ENCODE data around the gene DIAPH1. TPM values are rescaled to one million over a fixed set of nuclear protein-coding genes. Genes with fewer than 3 reads are reported as not detected.

The DIAPH1 gene
- total RNA-seq, 2 donors from 2014 or later = 104 to 106 TPM

DNA sequence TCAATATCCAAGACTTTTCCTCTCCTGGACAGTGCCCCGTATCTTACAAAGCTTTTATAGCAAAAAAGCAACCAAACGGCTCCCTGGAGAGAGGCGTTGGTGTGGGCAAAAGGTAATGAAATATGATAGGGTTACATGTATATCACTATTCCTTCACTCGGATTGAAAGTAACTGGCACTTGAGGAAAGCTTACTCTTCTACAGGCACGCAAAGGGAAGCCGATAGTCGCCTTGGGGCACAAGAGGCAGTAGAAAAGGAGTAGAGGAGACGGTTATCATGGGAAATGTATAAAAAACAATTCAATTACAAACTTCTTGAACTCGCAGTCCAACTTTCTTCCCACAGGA lies 1.1 kb downstream of the DIAPH1 start:
- peaks cover 31% of the 10 kb centered on the region for H3K36me3 ChIP-seq (ENCODE audit: control insufficient read depth, insufficient read depth, low read length)
- H3K9ac ChIP-seq (ENCODE audit: extremely low read depth, low read length, poor library complexity, severe bottlenecking) = peak overlapping the region; percentile 90
- TF ChIP-seq, protein P1, sequence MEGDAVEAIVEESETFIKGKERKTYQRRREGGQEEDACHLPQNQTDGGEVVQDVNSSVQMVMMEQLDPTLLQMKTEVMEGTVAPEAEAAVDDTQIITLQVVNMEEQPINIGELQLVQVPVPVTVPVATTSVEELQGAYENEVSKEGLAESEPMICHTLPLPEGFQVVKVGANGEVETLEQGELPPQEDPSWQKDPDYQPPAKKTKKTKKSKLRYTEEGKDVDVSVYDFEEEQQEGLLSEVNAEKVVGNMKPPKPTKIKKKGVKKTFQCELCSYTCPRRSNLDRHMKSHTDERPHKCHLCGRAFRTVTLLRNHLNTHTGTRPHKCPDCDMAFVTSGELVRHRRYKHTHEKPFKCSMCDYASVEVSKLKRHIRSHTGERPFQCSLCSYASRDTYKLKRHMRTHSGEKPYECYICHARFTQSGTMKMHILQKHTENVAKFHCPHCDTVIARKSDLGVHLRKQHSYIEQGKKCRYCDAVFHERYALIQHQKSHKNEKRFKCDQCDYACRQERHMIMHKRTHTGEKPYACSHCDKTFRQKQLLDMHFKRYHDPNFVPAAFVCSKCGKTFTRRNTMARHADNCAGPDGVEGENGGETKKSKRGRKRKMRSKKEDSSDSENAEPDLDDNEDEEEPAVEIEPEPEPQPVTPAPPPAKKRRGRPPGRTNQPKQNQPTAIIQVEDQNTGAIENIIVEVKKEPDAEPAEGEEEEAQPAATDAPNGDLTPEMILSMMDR (conservative IDR thresholded peaks at IDR 0.05) = no peak
- H3K4me3 Mint-ChIP-seq = peak overlapping the region; percentile 94
- no peaks in the 10 kb centered on the region for H3K9me3 Mint-ChIP-seq
- WGBS, 2 experiments (ENCODE audit: insufficient coverage in 1 of 2, insufficient read length in 1 of 2) = 35% methylated on average over 9 of the region's 9 CpGs; no CpG with 5 or more reads in 1 of the 2 experiments
- H3K4me1 ChIP-seq (ENCODE audit: control insufficient read depth, insufficient read depth, low read length) = peaks cover 9% of the 10 kb centered on the region
- peaks cover 17% of the 10 kb centered on the region for H3K36me3 Mint-ChIP-seq (ENCODE audit: low read depth)
- H3K27me3 ChIP-seq (ENCODE audit: control insufficient read depth, insufficient read depth, low read length, poor library complexity, severe bottlenecking) = no peaks in the 10 kb centered on the region
- H3K27ac ChIP-seq (ENCODE audit: low read depth, low read length) = no peak overlapping the region
- no peaks in the 10 kb centered on the region for H3K27me3 Mint-ChIP-seq (ENCODE audit: insufficient read depth)
- no peaks in the 10 kb centered on the region for H3K9me3 ChIP-seq (ENCODE audit: control insufficient read depth, low read length)
- H3K27ac Mint-ChIP-seq = peak overlapping the region; percentile 97
- DNase-seq = no peak
- H3K4me3 ChIP-seq (ENCODE audit: low read length) = peak overlapping the region; percentile 83
- H3K4me1 Mint-ChIP-seq = peaks cover 41% of the 10 kb centered on the region

DNA sequence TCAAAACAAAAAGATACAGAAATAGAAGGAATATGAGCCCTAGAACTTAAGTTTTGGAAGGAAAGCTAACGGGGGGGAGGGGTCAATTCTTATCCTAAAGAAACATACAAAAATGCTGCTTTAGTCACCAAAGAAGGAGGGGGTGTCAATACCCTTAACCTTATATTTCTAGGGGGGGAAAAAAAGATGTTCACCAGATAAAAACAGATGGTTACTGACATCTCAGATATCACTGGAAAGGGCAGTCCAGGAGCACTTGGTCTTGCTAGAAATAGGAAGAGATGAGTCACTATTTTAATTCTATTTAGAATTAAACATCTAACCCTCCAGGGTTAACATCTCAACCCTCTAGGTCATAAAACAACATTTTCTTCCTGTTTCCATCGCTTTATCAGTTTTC lies 1.7 kb downstream of the DIAPH1 start:
- Histone ChIP-seq H3K4me3 (ENCODE audit: low read length) (peak overlapping the region; percentile 83), H3K27me3 (ENCODE audit: control insufficient read depth, insufficient read depth, low read length, poor library complexity, severe bottlenecking) (no peaks in the 10 kb centered on the region), H3K36me3 (ENCODE audit: control insufficient read depth, insufficient read depth, low read length) (peaks cover 28% of the 10 kb centered on the region), H3K27ac (ENCODE audit: low read depth, low read length) (no peak overlapping the region), H3K9me3 (ENCODE audit: control insufficient read depth, low read length) (no peaks in the 10 kb centered on the region), H3K9ac (ENCODE audit: extremely low read depth, low read length, poor library complexity, severe bottlenecking) (peak overlapping the region; percentile 90), H3K4me1 (ENCODE audit: control insufficient read depth, insufficient read depth, low read length) (peaks cover 9% of the 10 kb centered on the region)
- TF ChIP-seq, protein P1 (conservative IDR thresholded peaks at IDR 0.05) = no peak
- Mint-ChIP-seq H3K4me3 (peak overlapping the region; percentile 94), H3K36me3 (ENCODE audit: low read depth) (peaks cover 12% of the 10 kb centered on the region), H3K27me3 (ENCODE audit: insufficient read depth) (no peaks in the 10 kb centered on the region), H3K27ac (peak overlapping the region; percentile 97), H3K4me1 (peaks cover 41% of the 10 kb centered on the region), H3K9me3 (no peaks in the 10 kb centered on the region)
- 81% methylated on average over 2 of the region's 2 CpGs; no CpG with 5 or more reads in 1 of the 2 experiments for WGBS, 2 experiments (ENCODE audit: insufficient coverage in 1 of 2, insufficient read length in 1 of 2)
- DNase-seq = no peak

DNA sequence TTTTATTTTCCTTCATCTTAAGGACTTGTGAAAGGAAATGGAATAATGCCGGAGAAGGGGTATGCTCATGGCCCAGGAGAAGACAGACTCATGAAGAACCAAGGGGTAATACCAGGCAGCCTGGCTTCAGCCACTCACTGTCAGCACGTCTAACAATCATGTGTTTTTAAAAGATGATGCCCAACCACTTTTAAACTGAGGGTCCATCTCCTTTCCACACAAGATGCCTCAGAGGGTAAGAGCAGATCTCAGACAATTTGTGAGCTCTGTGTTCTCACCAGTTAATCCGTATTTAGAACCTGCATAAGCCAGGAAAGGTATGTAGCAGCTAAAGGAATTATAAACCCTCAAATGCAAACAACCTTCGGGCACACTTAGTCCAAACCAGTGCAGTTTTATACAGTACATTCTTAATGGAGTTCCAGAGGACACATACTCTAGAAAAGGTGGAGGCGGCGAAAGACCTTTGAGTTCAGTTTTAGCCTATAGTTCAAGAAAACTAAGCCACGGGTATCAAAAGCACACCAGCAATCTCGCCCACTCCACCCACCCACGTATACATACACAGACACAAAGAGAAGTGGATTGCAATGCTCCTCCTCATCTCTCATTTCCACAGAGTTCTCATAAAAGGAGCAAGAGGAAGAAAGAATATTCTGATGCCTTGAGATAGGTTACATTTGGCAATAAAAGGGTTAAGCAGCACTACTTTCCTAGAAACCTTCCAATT lies 2.6 kb downstream of the DIAPH1 start:
- Histone ChIP-seq H3K9ac (ENCODE audit: extremely low read depth, low read length, poor library complexity, severe bottlenecking) (no peak overlapping the region), H3K27me3 (ENCODE audit: control insufficient read depth, insufficient read depth, low read length, poor library complexity, severe bottlenecking) (no peaks in the 10 kb centered on the region), H3K27ac (ENCODE audit: low read depth, low read length) (no peak overlapping the region), H3K36me3 (ENCODE audit: control insufficient read depth, insufficient read depth, low read length) (peaks cover 23% of the 10 kb centered on the region), H3K4me1 (ENCODE audit: control insufficient read depth, insufficient read depth, low read length) (peaks cover 9% of the 10 kb centered on the region), H3K4me3 (ENCODE audit: low read length) (peak overlapping the region; percentile 83), H3K9me3 (ENCODE audit: control insufficient read depth, low read length) (no peaks in the 10 kb centered on the region)
- H3K27ac Mint-ChIP-seq = peak overlapping the region; percentile 79
- no peaks in the 10 kb centered on the region for H3K9me3 Mint-ChIP-seq
- 86 to 89% methylated on average over 4 to 9 of the region's 9 CpGs for WGBS, 2 experiments (ENCODE audit: insufficient coverage in 1 of 2, insufficient read length in 1 of 2)
- H3K27me3 Mint-ChIP-seq (ENCODE audit: insufficient read depth) = no peaks in the 10 kb centered on the region
- peaks cover 43% of the 10 kb centered on the region for H3K4me1 Mint-ChIP-seq
- H3K36me3 Mint-ChIP-seq (ENCODE audit: low read depth) = peaks cover 9% of the 10 kb centered on the region
- TF ChIP-seq, protein P1 (conservative IDR thresholded peaks at IDR 0.05) = no peak
- peak overlapping the region; percentile 94 for H3K4me3 Mint-ChIP-seq
- DNase-seq = no peak
